Kidney (tissue), 14 donors: Measurements from ENCODE around the gene CILP2. TPM values are rescaled to one million over a fixed set of nuclear protein-coding genes. Genes with fewer than 3 reads are reported as not detected.

Experiments used
- DNase-seq, 5 donors: peaks; one replicate each; pipeline ENCODE4 v3.0.0-alpha.2; 2013 to 2020
- FAIRE-seq: peaks from 2 replicates; lab custom pipeline; 2012; peaks lifted over from hg19 to GRCh38; lab: Jason Lieb, UNC
- H3K27ac ChIP-seq, 2 donors: one replicate each; pipeline ENCODE4 v1.7.0; 2013; ENCODE audit warnings: low read depth in 2 of 2, low read length in 2 of 2, inconsistent platforms in 1 of 2
- H3K27me3 ChIP-seq: one replicate; pipeline ENCODE4 v1.7.1; 2013; ENCODE audit warnings: low read length, inconsistent platforms; ENCODE audit not compliant: control insufficient read depth, insufficient read depth
- H3K36me3 ChIP-seq, 3 donors: one replicate each; pipeline versions ENCODE4 v1.7.0 to v1.7.1; 2013; ENCODE audit warnings: low read length in 3 of 3, control low read depth in 1 of 3, inconsistent platforms in 1 of 3; ENCODE audit not compliant: insufficient read depth in 3 of 3, control insufficient read depth in 2 of 3
- H3K4me1 ChIP-seq, 3 donors: one replicate each; pipeline versions ENCODE4 v1.7.0 to v1.7.1; 2013; ENCODE audit warnings: low read length in 3 of 3, inconsistent platforms in 1 of 3, low read depth in 1 of 3; ENCODE audit not compliant: control insufficient read depth in 2 of 3, insufficient read depth in 2 of 3
- H3K4me3 ChIP-seq, 3 donors: one replicate each; pipeline versions ENCODE4 v1.7.0 to v1.8.1; 2013; ENCODE audit warnings: low read length in 3 of 3, control low read depth in 1 of 3, inconsistent platforms in 1 of 3
- H3K9ac ChIP-seq, 3 donors: one replicate each; pipeline versions ENCODE4 v1.7.0 to v1.7.1; 2013; ENCODE audit warnings: low read length in 3 of 3, control low read depth in 1 of 3, inconsistent platforms in 1 of 3
- H3K9me3 ChIP-seq, 3 donors: one replicate each; pipeline versions ENCODE4 v1.7.0 to v1.7.1; 2013; ENCODE audit warnings: low read length in 3 of 3, control low read depth in 1 of 3, inconsistent platforms in 1 of 3; ENCODE audit not compliant: control insufficient read depth in 2 of 3, insufficient read depth in 1 of 3
- CTCF ChIP-seq: IDR thresholded peaks from 3 replicates; pipeline ENCODE4 v1.5.1; 2012; ENCODE audit warnings: mild to moderate bottlenecking, moderate library complexity, borderline replicate concordance; ENCODE audit not compliant: insufficient read depth; ENCODE audit errors: extremely low read depth
- intact Hi-C: fragments of 100-400 bp; cut with DNase I; formaldehyde crosslinking; loops from one replicate; pipeline ENCODE4 v1.11.1; 2022
- polyA plus RNA-seq: library from polyadenylated mRNA; stranded (reverse); fragments of 350-450 nt; fragmentation: Illumina TruSeq; extraction: RNeasy Lipid Tissue Mini Kit (QIAGEN cat#74804); gene quantifications from one replicate; pipeline ENCODE4 v1.2.3, GENCODE V29; 2014; ENCODE audit warnings: low read depth, low replicate concordance; ENCODE audit not compliant: insufficient read depth
- total RNA-seq: library from RNA; stranded (reverse); fragmentation: NEBNext Ultra II Directional; extraction: Animal tissue kit (Norgen Biotek cat#: 25700); gene quantifications from one replicate; pipeline ENCODE4 v1.2.1, GENCODE V29; 2021
- donor health status: control.
- donor health status: control.
- donor health status: control.
- donor health status: control.
- donor health status: control.
- donor health status: DM: yes; HTN: yes; CAD: no.
- donor health status: Normal renal cell carcinoma (clear cell type).

CILP2 gene
- total and polyA plus RNA-seq, 2 donors from 2014 or later: 0.41 TPM; not detected in 1

- Histone ChIP-seq H3K9me3 (no peaks in the 10 kb centered on the region), H3K4me3 (no peak overlapping the region), H3K36me3 (no peaks in the 10 kb centered on the region), H3K27me3 (no peaks in the 10 kb centered on the region), H3K27ac (no peak overlapping the region), H3K4me1 (no peaks in the 10 kb centered on the region), H3K9ac (no peak overlapping the region)
- FAIRE-seq (no peak), DNase-seq (no peak)
- no peak for TF ChIP-seq CTCF
- intact Hi-C loops: no loop called here
Measured at GRCh38 chr19:19580418-19580817, 42.4 kb downstream of the CILP2 start.

- no peak for TF ChIP-seq CTCF
- H3K27ac ChIP-seq: no peak overlapping the region
- no peak overlapping the region for H3K4me3 ChIP-seq
- H3K4me1 ChIP-seq: no peaks in the 10 kb centered on the region
- DNase-seq (no peak), FAIRE-seq (no peak)
- no peak overlapping the region for H3K9ac ChIP-seq
- no peaks in the 10 kb centered on the region for H3K36me3 ChIP-seq
- H3K27me3 ChIP-seq: no peaks in the 10 kb centered on the region
- H3K9me3 ChIP-seq: no peaks in the 10 kb centered on the region
- intact Hi-C loops: no loop called here
Measured at GRCh38 chr19:19581391-19581790, 43.3 kb downstream of the CILP2 start.

GRCh38 chr19:19582471-19582870, 44.4 kb downstream of the CILP2 start:
- H3K27ac ChIP-seq: no peak overlapping the region
- no peak for TF ChIP-seq CTCF
- no peaks in the 10 kb centered on the region for H3K27me3 ChIP-seq
- intact Hi-C loops: no loop called here
- H3K4me3 ChIP-seq: no peak overlapping the region
- H3K36me3 ChIP-seq: no peaks in the 10 kb centered on the region
- DNase-seq (no peak), FAIRE-seq (no peak)
- no peaks in the 10 kb centered on the region for H3K9me3 ChIP-seq
- H3K9ac ChIP-seq: no peak overlapping the region
- no peaks in the 10 kb centered on the region for H3K4me1 ChIP-seq

- Histone ChIP-seq H3K9me3 (no peaks in the 10 kb centered on the region), H3K27me3 (no peaks in the 10 kb centered on the region), H3K4me1 (no peaks in the 10 kb centered on the region), H3K27ac (no peak overlapping the region), H3K4me3 (no peak overlapping the region), H3K9ac (no peak overlapping the region), H3K36me3 (no peaks in the 10 kb centered on the region)
- intact Hi-C loops: no loop called here
- no peak for DNase-seq
- TF ChIP-seq CTCF: no peak
- no peak for FAIRE-seq
Measured at GRCh38 chr19:19584356-19584755, 46.3 kb downstream of the CILP2 start.
